Measurements from ENCODE around the gene THSD4. TPM values are rescaled to one million over a fixed set of nuclear protein-coding genes. Genes with fewer than 3 reads are reported as not detected.

THSD4 gene
- total RNA-seq, 1 donor = 50.9 TPM

- no peak for TF ChIP-seq CTCF (IDR thresholded peaks at IDR 0.05; ENCODE audit: insufficient read depth, low read length)
- H3K4me3 ChIP-seq (ENCODE audit: low read depth, low read length) = no peak overlapping the region
- DNase-seq (ENCODE audit: low read depth) = no peak
Observed at GRCh38 chr15:71809346-71809745, 694.1 kb downstream of the THSD4 start.

DNA sequence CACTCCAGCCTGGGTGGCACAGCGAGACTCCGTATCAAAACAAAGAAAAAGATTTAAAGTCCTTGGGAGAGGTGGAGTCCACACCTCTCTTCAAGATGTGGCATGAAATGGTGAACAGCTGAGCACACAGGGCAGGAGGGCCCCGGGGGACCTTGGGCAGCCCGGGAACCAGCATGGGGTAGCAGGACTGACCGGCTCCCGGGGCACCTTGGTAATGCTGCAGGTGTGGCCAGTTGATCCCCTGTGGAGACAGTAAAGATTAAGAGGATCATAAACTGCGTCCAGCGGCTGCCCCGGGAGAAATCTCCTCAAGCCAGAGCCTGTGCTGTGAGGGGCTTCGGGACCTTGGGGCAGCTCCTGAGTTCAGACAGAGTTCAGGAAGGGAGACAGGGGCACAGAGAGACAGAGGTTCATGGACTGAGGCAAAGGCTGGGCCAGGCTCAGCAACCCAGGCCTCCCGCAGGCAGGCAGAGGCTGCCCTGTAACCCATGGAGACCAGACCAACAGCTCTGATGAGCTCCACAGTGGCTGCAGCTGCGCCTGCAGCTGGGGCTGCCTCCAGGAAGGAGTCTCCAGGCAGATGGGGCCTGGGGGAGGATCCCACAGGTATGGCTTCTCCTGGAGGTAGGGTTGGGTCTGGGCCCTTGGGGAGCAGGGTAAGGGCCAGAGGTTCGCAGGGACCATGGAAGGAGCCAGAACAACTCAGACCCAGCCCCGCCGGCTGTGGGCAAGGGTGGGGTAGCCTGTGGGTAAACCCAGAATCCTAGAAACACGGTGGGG is 695.2 kb downstream of the THSD4 start, which contains the start of gene NR2E3:
Gene NR2E3 (plus strand): TSS at position 299 of the 780 bp plus-strand sequence. CDS start 190 bp downstream, at position 489.
- no peak within 1 kb of the TSS for H3K4me3 ChIP-seq (ENCODE audit: low read depth, low read length)
- no peak for TF ChIP-seq CTCF (IDR thresholded peaks at IDR 0.05; ENCODE audit: insufficient read depth, low read length)
- DNase-seq (ENCODE audit: low read depth) = no peak

GRCh38 chr15:71811036-71811736 is 695.9 kb downstream of the THSD4 start:
- no peak overlapping the region for H3K4me3 ChIP-seq (ENCODE audit: low read depth, low read length)
- TF ChIP-seq CTCF (IDR thresholded peaks at IDR 0.05; ENCODE audit: insufficient read depth, low read length) = no peak
- DNase-seq (ENCODE audit: low read depth) = no peak

DNA sequence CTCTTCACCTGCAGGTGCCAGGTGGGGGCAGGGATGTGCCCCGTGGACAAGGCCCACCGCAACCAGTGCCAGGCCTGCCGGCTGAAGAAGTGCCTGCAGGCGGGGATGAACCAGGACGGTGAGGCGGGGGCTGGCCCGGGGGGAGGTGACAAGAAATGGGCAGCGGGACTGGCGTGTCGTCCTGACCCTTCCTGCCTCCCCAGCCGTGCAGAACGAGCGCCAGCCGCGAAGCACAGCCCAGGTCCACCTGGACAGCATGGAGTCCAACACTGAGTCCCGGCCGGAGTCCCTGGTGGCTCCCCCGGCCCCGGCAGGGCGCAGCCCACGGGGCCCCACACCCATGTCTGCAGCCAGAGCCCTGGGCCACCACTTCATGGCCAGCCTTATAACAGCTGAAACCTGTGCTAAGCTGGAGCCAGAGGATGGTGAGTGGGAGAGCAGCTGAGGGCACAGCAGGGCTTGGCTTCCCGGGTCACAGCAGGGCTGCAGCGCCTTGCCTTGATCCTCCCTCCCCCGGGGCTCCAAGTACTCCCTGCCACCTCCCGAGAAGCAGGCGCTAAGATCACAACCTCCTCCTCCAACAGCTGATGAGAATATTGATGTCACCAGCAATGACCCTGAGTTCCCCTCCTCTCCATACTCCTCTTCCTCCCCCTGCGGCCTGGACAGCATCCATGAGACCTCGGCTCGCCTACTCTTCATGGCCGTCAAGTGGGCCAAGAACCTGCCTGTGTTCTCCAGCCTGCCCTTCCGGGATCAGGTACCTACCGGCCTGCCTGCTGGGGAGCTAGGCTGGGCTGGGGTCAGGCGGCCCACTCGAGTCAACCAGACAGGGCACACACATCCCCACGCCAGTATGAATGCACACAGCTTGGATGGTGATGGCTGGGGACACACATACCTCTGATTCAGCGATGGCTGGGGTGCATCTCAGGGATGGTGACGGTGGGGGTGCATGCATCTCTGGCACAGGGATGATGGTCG is 696.8 kb downstream of the THSD4 start:
- H3K4me3 ChIP-seq (ENCODE audit: low read depth, low read length) = no peak overlapping the region
- TF ChIP-seq CTCF (IDR thresholded peaks at IDR 0.05; ENCODE audit: insufficient read depth, low read length) = no peak
- DNase-seq (ENCODE audit: low read depth) = no peak

GRCh38 chr15:71812966-71813722 is 697.9 kb downstream of the THSD4 start:
- no peak for TF ChIP-seq CTCF (IDR thresholded peaks at IDR 0.05; ENCODE audit: insufficient read depth, low read length)
- H3K4me3 ChIP-seq (ENCODE audit: low read depth, low read length) = no peak overlapping the region
- DNase-seq (ENCODE audit: low read depth) = no peak

All from fibroblast of the aortic adventitia (primary cell).